Neural progenitor cell (in vitro differentiated cells): Measurements from ENCODE around the gene KDSR. TPM values are rescaled to one million over a fixed set of nuclear protein-coding genes. Genes with fewer than 3 reads are reported as not detected.

Experiments used
- DNase-seq: peaks from one replicate; pipeline ENCODE4 v3.0.0-alpha.2; 2016; ENCODE audit warnings: low spot score
- H2AFZ ChIP-seq: fragments of 200-600 bp; sonication (generic); replicated peaks from 2 replicates; pipeline ENCODE4 v1.6.1; 2016; ENCODE audit warnings: antibody characterized with exemption
- H3F3A ChIP-seq: fragments of 200-600 bp; sonication (generic); 2 replicates; pipeline ENCODE4 v1.6.1; 2016; ENCODE audit warnings: antibody characterized with exemption, low read depth
- H3K27ac ChIP-seq: fragments of 200-600 bp; sonication (generic); 2 replicates; pipeline ENCODE4 v1.5.1; 2016; ENCODE audit warnings: mild to moderate bottlenecking
- H3K27me3 ChIP-seq: fragments of 200-600 bp; sonication (generic); 2 replicates; pipeline ENCODE4 v1.6.1; 2016; ENCODE audit warnings: mild to moderate bottlenecking, moderate library complexity
- H3K36me3 ChIP-seq: fragments of 200-600 bp; sonication (generic); 2 replicates; pipeline ENCODE4 v1.5.1; 2016
- H3K4me1 ChIP-seq: fragments of 200-600 bp; sonication (generic); 2 replicates; pipeline ENCODE4 v1.6.1; 2016; ENCODE audit warnings: mixed run types
- H3K4me2 ChIP-seq: fragments of 200-600 bp; sonication (generic); 2 replicates; pipeline ENCODE4 v1.6.1; 2016
- H3K4me3 ChIP-seq: fragments of 200-600 bp; sonication (generic); 2 replicates; pipeline ENCODE4 v1.5.1; 2016
- H3K79me2 ChIP-seq: fragments of 200-600 bp; sonication (generic); 2 replicates; pipeline ENCODE4 v1.6.1; 2016; ENCODE audit warnings: low read depth
- H3K9ac ChIP-seq: fragments of 200-600 bp; sonication (generic); 2 replicates; pipeline ENCODE4 v1.6.1; 2016
- H3K9me3 ChIP-seq: fragments of 200-600 bp; sonication (generic); 2 replicates; pipeline ENCODE4 v1.5.1; 2016; ENCODE audit warnings: low read depth
- H4K20me1 ChIP-seq: fragments of 200-600 bp; sonication (generic); 2 replicates; pipeline ENCODE4 v1.6.1; 2016; ENCODE audit warnings: low read depth
- H3K27ac Mint-ChIP-seq: 3 replicates; pipeline ENCODE4 v1.8.0; 2021; ENCODE audit warnings: mixed read lengths
- H3K27me3 Mint-ChIP-seq: 2 replicates; pipeline ENCODE4 v1.8.0; 2022; ENCODE audit warnings: low read depth, mild to moderate bottlenecking, inconsistent platforms, moderate library complexity, mixed read lengths; ENCODE audit not compliant: insufficient read depth
- H3K36me3 Mint-ChIP-seq: 3 replicates; pipeline ENCODE4 v1.8.0; 2021; ENCODE audit warnings: mixed read lengths
- H3K4me1 Mint-ChIP-seq: 3 replicates; pipeline ENCODE4 v1.8.0; 2021; ENCODE audit warnings: mixed read lengths
- H3K4me3 Mint-ChIP-seq: 3 replicates; pipeline ENCODE4 v1.8.0; 2021; ENCODE audit warnings: mild to moderate bottlenecking, moderate library complexity, mixed read lengths
- H3K9me3 Mint-ChIP-seq: 3 replicates; pipeline ENCODE4 v1.8.0; 2020; ENCODE audit warnings: mixed read lengths
- EZH2 ChIP-seq: fragments of 200-600 bp; sonication (generic); IDR thresholded peaks from 2 replicates; pipeline ENCODE4 v1.6.1; 2017; ENCODE audit warnings: antibody characterized with exemption, mild to moderate bottlenecking, moderate library complexity
- EZH2phosphoT487 ChIP-seq: fragments of 200-600 bp; sonication (generic); IDR thresholded peaks from 2 replicates; pipeline ENCODE4 v1.6.1; 2017; ENCODE audit warnings: antibody characterized with exemption
- total RNA-seq: library from RNA; depleted of rRNA; stranded (reverse); fragments of >200 nt; gene quantifications from 2 replicates; pipeline ENCODE4 v1.2.3, GENCODE V29; 2015; ENCODE audit warnings: low replicate concordance
- TF ChIP-seq, protein P1 (sequence below): fragments of 200-600 bp; sonication (generic); IDR thresholded peaks from 2 replicates; pipeline ENCODE4 v1.5.1; 2017; ENCODE audit warnings: antibody characterized with exemption, mild to moderate bottlenecking

KDSR gene
- total RNA-seq, 1 donor from 2014 or later: 20.6 TPM

DNA sequence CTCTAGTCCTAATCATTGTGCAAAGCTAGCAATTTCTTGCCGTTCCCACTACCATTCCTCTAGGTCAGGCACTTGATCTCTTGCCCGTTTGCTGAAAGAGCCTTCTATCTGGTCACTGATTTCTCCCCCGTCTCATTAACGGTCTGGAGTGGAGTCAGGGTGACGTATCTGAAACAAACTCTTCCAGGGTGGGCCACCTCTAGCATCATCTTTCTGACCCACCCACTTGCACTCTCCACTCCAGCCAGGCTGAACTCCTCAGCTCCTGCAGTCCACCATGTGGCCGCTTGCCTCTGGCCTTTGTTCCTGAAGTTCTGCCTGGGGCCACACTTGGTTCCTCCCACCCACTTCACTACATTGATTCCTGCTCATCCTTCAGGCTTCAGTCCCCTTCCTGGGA is 60.8 kb downstream of the KDSR start:
- H3K9me3 Mint-ChIP-seq: no peaks in the 10 kb centered on the region
- Histone ChIP-seq H3K9ac (no peak overlapping the region), H3K27ac (no peak overlapping the region), H3K9me3 (no peaks in the 10 kb centered on the region), H3K27me3 (no peaks in the 10 kb centered on the region), H3K4me1 (peaks cover 17% of the 10 kb centered on the region), H3F3A (no peaks in the 10 kb centered on the region), H3K36me3 (no peaks in the 10 kb centered on the region), H3K4me2 (no peak overlapping the region), H2AFZ (no peak overlapping the region), H3K4me3 (no peak overlapping the region), H4K20me1 (no peaks in the 10 kb centered on the region), H3K79me2 (no peaks in the 10 kb centered on the region)
- TF ChIP-seq EZH2phosphoT487 (no peak), EZH2 (no peak)
- TF ChIP-seq, protein P1, sequence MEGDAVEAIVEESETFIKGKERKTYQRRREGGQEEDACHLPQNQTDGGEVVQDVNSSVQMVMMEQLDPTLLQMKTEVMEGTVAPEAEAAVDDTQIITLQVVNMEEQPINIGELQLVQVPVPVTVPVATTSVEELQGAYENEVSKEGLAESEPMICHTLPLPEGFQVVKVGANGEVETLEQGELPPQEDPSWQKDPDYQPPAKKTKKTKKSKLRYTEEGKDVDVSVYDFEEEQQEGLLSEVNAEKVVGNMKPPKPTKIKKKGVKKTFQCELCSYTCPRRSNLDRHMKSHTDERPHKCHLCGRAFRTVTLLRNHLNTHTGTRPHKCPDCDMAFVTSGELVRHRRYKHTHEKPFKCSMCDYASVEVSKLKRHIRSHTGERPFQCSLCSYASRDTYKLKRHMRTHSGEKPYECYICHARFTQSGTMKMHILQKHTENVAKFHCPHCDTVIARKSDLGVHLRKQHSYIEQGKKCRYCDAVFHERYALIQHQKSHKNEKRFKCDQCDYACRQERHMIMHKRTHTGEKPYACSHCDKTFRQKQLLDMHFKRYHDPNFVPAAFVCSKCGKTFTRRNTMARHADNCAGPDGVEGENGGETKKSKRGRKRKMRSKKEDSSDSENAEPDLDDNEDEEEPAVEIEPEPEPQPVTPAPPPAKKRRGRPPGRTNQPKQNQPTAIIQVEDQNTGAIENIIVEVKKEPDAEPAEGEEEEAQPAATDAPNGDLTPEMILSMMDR: no peak
- H3K27ac Mint-ChIP-seq: no peak overlapping the region
- H3K4me1 Mint-ChIP-seq: peaks cover 10% of the 10 kb centered on the region
- no peaks in the 10 kb centered on the region for H3K27me3 Mint-ChIP-seq
- DNase-seq: no peak
- no peak overlapping the region for H3K4me3 Mint-ChIP-seq
- peaks cover 10% of the 10 kb centered on the region for H3K36me3 Mint-ChIP-seq

DNA sequence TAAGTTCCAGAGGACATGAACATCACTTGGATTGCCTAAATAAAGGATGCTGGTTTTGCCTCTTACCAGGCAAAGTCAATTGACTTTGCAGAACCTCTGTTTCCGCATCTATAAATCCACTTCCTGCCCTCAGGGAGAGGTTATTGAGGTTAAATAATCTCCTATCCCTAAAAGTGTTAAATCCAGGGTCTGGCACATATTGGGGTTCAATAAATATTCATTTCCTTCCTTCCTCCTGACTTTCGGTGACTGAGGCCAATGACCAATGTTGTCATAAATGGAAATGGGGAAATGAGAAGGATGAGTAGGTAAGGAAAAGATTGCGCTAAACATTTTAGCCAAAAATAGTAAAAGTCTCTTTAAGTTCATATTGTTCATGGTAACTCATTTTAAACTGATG is 63.5 kb downstream of the KDSR start:
- no peaks in the 10 kb centered on the region for H3K27me3 ChIP-seq
- Mint-ChIP-seq H3K9me3 (no peaks in the 10 kb centered on the region), H3K36me3 (peaks cover 7% of the 10 kb centered on the region), H3K4me1 (peaks cover 28% of the 10 kb centered on the region), H3K27me3 (no peaks in the 10 kb centered on the region), H3K4me3 (no peak overlapping the region), H3K27ac (no peak overlapping the region)
- no peak overlapping the region for H3K4me2 ChIP-seq
- H3K4me3 ChIP-seq: no peak overlapping the region
- H3F3A ChIP-seq: no peaks in the 10 kb centered on the region
- peaks cover 17% of the 10 kb centered on the region for H3K4me1 ChIP-seq
- H3K9me3 ChIP-seq: no peaks in the 10 kb centered on the region
- H3K36me3 ChIP-seq: no peaks in the 10 kb centered on the region
- H3K9ac ChIP-seq: no peak overlapping the region
- H2AFZ ChIP-seq: no peak overlapping the region
- DNase-seq: no peak
- H3K27ac ChIP-seq: no peak overlapping the region
- TF ChIP-seq EZH2 (no peak), EZH2phosphoT487 (no peak)
- TF ChIP-seq, protein P1: no peak
- H3K79me2 ChIP-seq: no peaks in the 10 kb centered on the region
- H4K20me1 ChIP-seq: no peaks in the 10 kb centered on the region

DNA sequence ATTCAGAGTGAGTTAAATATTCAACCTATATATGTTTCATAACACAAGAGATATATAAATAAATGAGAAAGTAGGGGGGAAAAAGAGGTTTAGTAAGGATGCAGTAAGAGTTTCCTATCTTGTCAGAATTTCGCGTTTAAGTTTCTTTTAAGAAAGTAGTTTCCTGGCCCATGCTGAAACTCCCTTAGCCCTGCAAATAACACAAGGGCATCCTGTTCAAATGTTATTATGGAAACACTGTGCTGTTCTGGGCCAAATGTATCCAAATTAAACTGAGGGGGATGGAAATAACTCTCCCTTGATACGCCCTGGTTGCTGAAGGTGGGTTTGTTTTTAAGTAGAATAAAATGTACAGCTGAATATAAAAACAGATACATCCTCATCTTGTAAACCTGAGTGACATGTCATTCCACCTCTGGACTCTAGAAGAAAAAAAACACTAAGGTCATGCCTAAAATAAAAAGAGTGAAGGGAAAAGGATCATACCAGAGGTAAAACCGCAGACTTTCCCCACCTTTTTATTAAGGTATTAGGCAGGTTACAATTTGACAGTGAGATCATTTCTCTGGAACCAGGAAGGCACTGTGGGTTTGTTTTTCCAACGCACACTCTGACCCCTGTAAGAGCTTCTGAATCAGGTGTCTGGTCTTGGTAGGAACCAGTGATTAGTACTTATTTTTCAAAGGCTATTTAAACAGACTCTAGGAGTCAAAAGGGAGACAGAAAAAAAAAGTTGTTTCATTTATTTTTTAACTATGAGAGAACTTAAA is 64.2 kb downstream of the KDSR start:
- Histone ChIP-seq H3K36me3 (no peaks in the 10 kb centered on the region), H3K79me2 (no peaks in the 10 kb centered on the region), H3F3A (no peaks in the 10 kb centered on the region), H3K9ac (no peak overlapping the region), H3K9me3 (no peaks in the 10 kb centered on the region), H3K27me3 (no peaks in the 10 kb centered on the region), H3K4me2 (no peak overlapping the region), H3K4me3 (no peak overlapping the region), H3K27ac (no peak overlapping the region), H2AFZ (no peak overlapping the region), H3K4me1 (peaks cover 14% of the 10 kb centered on the region), H4K20me1 (no peaks in the 10 kb centered on the region)
- H3K9me3 Mint-ChIP-seq: no peaks in the 10 kb centered on the region
- H3K4me1 Mint-ChIP-seq: peaks cover 23% of the 10 kb centered on the region
- no peak overlapping the region for H3K27ac Mint-ChIP-seq
- no peak for DNase-seq
- H3K4me3 Mint-ChIP-seq: no peak overlapping the region
- peaks cover 7% of the 10 kb centered on the region for H3K36me3 Mint-ChIP-seq
- H3K27me3 Mint-ChIP-seq: no peaks in the 10 kb centered on the region
- no peak for TF ChIP-seq EZH2
- TF ChIP-seq, protein P1: no peak
- TF ChIP-seq EZH2phosphoT487: no peak
